CD14-positive monocyte (primary cell): ENCODE results near the gene CEP290. TPM values are rescaled to one million over a fixed set of nuclear protein-coding genes. Genes with fewer than 3 reads are reported as not detected.

Experiments used
- DNase-seq, 3 donors: peaks; one replicate each; pipeline ENCODE4 v3.0.0-alpha.2; 2011 to 2022
- H2AFZ ChIP-seq: 2 replicates; pipeline ENCODE4 v1.6.0; 2012; ENCODE audit warnings: mild to moderate bottlenecking, low read depth, low read length, inconsistent platforms; ENCODE audit not compliant: insufficient read depth, poor library complexity, severe bottlenecking
- H3K27ac ChIP-seq, 2 donors: 1 replicate in 1 of 2; 2 replicates in 1 of 2; pipeline ENCODE4 v1.5.1; 2012 to 2013; ENCODE audit warnings: low read length in 2 of 2, control low read depth in 1 of 2, inconsistent platforms in 1 of 2, low read depth in 1 of 2, mild to moderate bottlenecking in 1 of 2
- H3K27me3 ChIP-seq, 2 donors: one replicate each; pipeline versions ENCODE4 v1.6.0 to v1.6.1; 2011 to 2013; ENCODE audit warnings: low read length in 2 of 2; ENCODE audit not compliant: control insufficient read depth in 2 of 2, insufficient read depth in 2 of 2
- H3K36me3 ChIP-seq, 2 donors: replicated peaks in 1 of 2; 1 replicate in 1 of 2; 2 replicates in 1 of 2; pipeline versions ENCODE4 v1.5.1 to v1.6.1; 2012 to 2013; ENCODE audit warnings: low read length in 2 of 2, control low read depth in 1 of 2, inconsistent platforms in 1 of 2, mild to moderate bottlenecking in 1 of 2; ENCODE audit not compliant: insufficient read depth in 2 of 2, control insufficient read depth in 1 of 2
- H3K4me1 ChIP-seq, 2 donors: 1 replicate in 1 of 2; 2 replicates in 1 of 2; pipeline versions ENCODE4 v1.5.1 to v1.6.1; 2012 to 2013; ENCODE audit warnings: low read length in 2 of 2, control low read depth in 1 of 2, inconsistent platforms in 1 of 2, mild to moderate bottlenecking in 1 of 2, moderate library complexity in 1 of 2; ENCODE audit not compliant: insufficient read depth in 2 of 2, control insufficient read depth in 1 of 2
- H3K4me2 ChIP-seq: replicated peaks from 2 replicates; pipeline ENCODE3; 2012; ENCODE audit warnings: low read length, moderate library complexity, mild to moderate bottlenecking; ENCODE audit not compliant: poor library complexity, severe bottlenecking; ENCODE audit errors: extremely low read depth
- H3K4me3 ChIP-seq, 3 experiments: fragments of 200-600 bp in 1 of 3; sonication (generic) in 1 of 3; replicated peaks in 1 of 3; 1 replicate in 2 of 3; 2 replicates in 1 of 3; pipeline ENCODE4 v1.5.1; 2011 to 2013; ENCODE audit warnings: low read length in 3 of 3, mild to moderate bottlenecking in 3 of 3, control low read depth in 2 of 3, low read depth in 2 of 3, inconsistent platforms in 1 of 3, moderate library complexity in 1 of 3
- H3K79me2 ChIP-seq: 2 replicates; pipeline ENCODE4 v1.6.0; 2012; ENCODE audit warnings: mild to moderate bottlenecking, control low read depth, inconsistent platforms, low read length, moderate library complexity; ENCODE audit not compliant: insufficient read depth
- H3K9ac ChIP-seq: 2 replicates; pipeline ENCODE4 v1.6.0; 2017; ENCODE audit warnings: low read length, mild to moderate bottlenecking; ENCODE audit not compliant: insufficient read depth, poor library complexity, severe bottlenecking
- H3K9me3 ChIP-seq, 2 donors: replicated peaks in 1 of 2; 1 replicate in 1 of 2; 2 replicates in 1 of 2; pipeline versions ENCODE4 v1.5.1 to v1.6.1; 2012 to 2013; ENCODE audit warnings: low read length in 2 of 2, control low read depth in 1 of 2; ENCODE audit not compliant: control insufficient read depth in 1 of 2, insufficient read depth in 1 of 2
- H4K20me1 ChIP-seq: 2 replicates; pipeline ENCODE4 v1.6.0; 2012; ENCODE audit warnings: mild to moderate bottlenecking, low read length, control low read depth, moderate library complexity; ENCODE audit not compliant: insufficient read depth
- H3K27ac Mint-ChIP-seq, 7 donors: one replicate each; pipeline ENCODE4 v1.8.0; 2020; ENCODE audit warnings: mild to moderate bottlenecking in 7 of 7, mixed read lengths in 7 of 7, moderate library complexity in 6 of 7, inconsistent platforms in 2 of 7
- H3K27me3 Mint-ChIP-seq, 3 donors: one replicate each; pipeline ENCODE4 v1.8.0; 2021 to 2022; ENCODE audit warnings: low read depth in 3 of 3, mild to moderate bottlenecking in 3 of 3, mixed read lengths in 3 of 3, moderate library complexity in 3 of 3, inconsistent platforms in 1 of 3
- H3K36me3 Mint-ChIP-seq, 2 donors: one replicate each; pipeline ENCODE4 v1.8.0; 2020; ENCODE audit warnings: mixed read lengths in 2 of 2, inconsistent platforms in 1 of 2, mild to moderate bottlenecking in 1 of 2
- H3K4me1 Mint-ChIP-seq: one replicate; pipeline ENCODE4 v1.8.0; 2020; ENCODE audit warnings: mild to moderate bottlenecking, mixed read lengths
- H3K4me3 Mint-ChIP-seq, 2 donors: one replicate each; pipeline ENCODE4 v1.8.0; 2020; ENCODE audit warnings: mild to moderate bottlenecking in 2 of 2, mixed read lengths in 2 of 2, moderate library complexity in 1 of 2
- H3K9me3 Mint-ChIP-seq, 7 donors: one replicate each; pipeline ENCODE4 v1.8.0; 2020 to 2022; ENCODE audit warnings: mixed read lengths in 7 of 7, mild to moderate bottlenecking in 6 of 7, moderate library complexity in 6 of 7, inconsistent platforms in 2 of 7
- CTCF ChIP-seq: fragments of 200-600 bp; IDR thresholded peaks from one replicate; pipeline ENCODE4 v1.8.0; 2022; ENCODE audit warnings: antibody characterized with exemption, mild to moderate bottlenecking
- WGBS: methylation state at CpG from one replicate; pipeline ENCODE4 v1.1.5; 2013; ENCODE audit warnings: missing lambda C conversion rate; ENCODE audit not compliant: insufficient coverage; 5-methylcytosine and 5-hydroxymethylcytosine counted together
- intact Hi-C, 2 donors: fragments of 100-400 bp; cut with micrococcal nuclease; formaldehyde crosslinking; loops; one replicate each; pipeline versions ENCODE4 v1.15.0 to v1.15.1; 2023
- polyA minus RNA-seq: library from RNA; depleted of rRNA, polyadenylated mRNA; stranded (reverse); fragments of >200 nt; gene quantifications from 2 replicates; pipeline ENCODE4 v1.2.3, GENCODE V29; 2012
- polyA plus RNA-seq, 3 donors: library from polyadenylated mRNA; depleted of rRNA in 1 of 3; unstranded in 2 of 3; stranded (reverse) in 1 of 3; fragments of 300-500 nt in 2 of 3; fragments of >200 nt in 1 of 3; fragmentation: Illumina TruSeq in 2 of 3; gene quantifications; 1 replicate in 2 of 3; 2 replicates in 1 of 3; pipeline ENCODE4 v1.2.3, GENCODE V29; 2012 to 2021
- total RNA-seq, 12 experiments: library from RNA in 1 of 12; stranded (reverse) in 1 of 12; fragments of 120-200 nt in 1 of 12; gene quantifications; one replicate each; pipeline ENCODE4 v1.2.4 and lab custom pipeline; 2013 to 2026; ENCODE audit warnings: mixed read lengths in 6 of 12, inconsistent platforms in 1 of 12

The CEP290 gene
- 5.2 TPM for total RNA-seq (2013)
- polyA plus RNA-seq (1 to 10 TPM in 1 of 3 donors, under 1 TPM in 2; 0.55 to 1.5 (median 0.71) TPM), polyA minus RNA-seq (2.1 and 4.0 TPM in 2 replicates), total RNA-seq (lab: John Stamatoyannopoulos, UW) (4.2 to 30.5 (median 14.3) reads per million in 11 experiments)

- intact Hi-C loops, result loop anchor here in 1 of 2 donors (10.0 kb wide), 1 partner anchor 1383 kb away; the partner anchor contains the start of genes GALNT4 and POC1B
- Mint-ChIP-seq H3K36me3 (peaks cover 2 to 7% of the 10 kb centered on the region in 2 donors), H3K4me3 (peak within 1 kb of the TSS; percentile 88 to 93), H3K9me3 (no peaks in the 10 kb centered on the region), H3K27ac (peak within 1 kb of the TSS; percentile 80 to 95 (median 89)), H3K4me1 (peaks cover 18% of the 10 kb centered on the region), H3K27me3 (no peaks in the 10 kb centered on the region)
- DNase-seq, result peak; percentile 93 to 96 (median 94)
- Histone ChIP-seq H3K36me3 (no peaks in the 10 kb centered on the region), H2AFZ (peak within 1 kb of the TSS; percentile 99), H3K27me3 (no peaks in the 10 kb centered on the region), H4K20me1 (no peaks in the 10 kb centered on the region), H3K79me2 (peaks cover 6% of the 10 kb centered on the region), H3K4me3 (peak within 1 kb of the TSS; percentile 54 to 88 (median 65)), H3K4me2 (peak within 1 kb of the TSS; percentile 91), H3K27ac (peak within 1 kb of the TSS; percentile 38 to 71), H3K9ac (peak within 1 kb of the TSS; percentile 68), H3K4me1 (peaks cover 14 to 20% of the 10 kb centered on the region in 2 donors), H3K9me3 (no peaks in the 10 kb centered on the region)
- no peak for TF ChIP-seq CTCF
- WGBS, result under 1% methylated on average over 48 of the region's 49 CpGs
Measured at GRCh38 chr12:88141774-88142609, at the start of gene CEP290, which contains the start of gene TMTC3. Gene CEP290, minus strand, starts transcription at chr12:88142088. Its CDS starts 781 bp downstream, at chr12:88141307. Gene TMTC3, plus strand, starts transcription at chr12:88142307. Its CDS starts 6,009 bp downstream, at chr12:88148316.

- no peak overlapping the region for H2AFZ ChIP-seq
- no peak overlapping the region for H3K27ac ChIP-seq
- no peaks in the 10 kb centered on the region for H3K27me3 ChIP-seq
- intact Hi-C loops, result no loop called here
- Mint-ChIP-seq H3K36me3 (peaks cover 19 to 21% of the 10 kb centered on the region in 2 donors), H3K4me3 (no peak overlapping the region), H3K27me3 (no peaks in the 10 kb centered on the region), H3K9me3 (peaks cover 0 to 5% (median 0%) of the 10 kb centered on the region in 7 donors), H3K4me1 (no peaks in the 10 kb centered on the region), H3K27ac (no peak overlapping the region)
- no CpG with 5 or more reads among the region's 1 CpG for WGBS
- peaks cover 7 to 23% of the 10 kb centered on the region in 2 donors for H3K36me3 ChIP-seq
- no peak overlapping the region for H3K9ac ChIP-seq
- no peaks in the 10 kb centered on the region for H3K9me3 ChIP-seq
- no peak for DNase-seq
- no peaks in the 10 kb centered on the region for H3K4me1 ChIP-seq
- TF ChIP-seq CTCF, result no peak
- no peak overlapping the region for H3K4me2 ChIP-seq
- no peaks in the 10 kb centered on the region for H3K79me2 ChIP-seq
- H4K20me1 ChIP-seq, result no peaks in the 10 kb centered on the region
- H3K4me3 ChIP-seq, result no peak overlapping the region
Measured at GRCh38 chr12:88188180-88188579, 46.3 kb upstream of the CEP290 start.
